Activated T-cell treated with anti-CD3 and anti-CD28 coated beads for 1 hour (primary cell): ENCODE results near the gene ZNF280B.

ENCODE experiments used
- DNase-seq: peaks from one replicate; pipeline ENCODE4 v3.0.0-alpha.2; 2020; ENCODE audit warnings: low read depth

Gene ZNF280B, protein sequence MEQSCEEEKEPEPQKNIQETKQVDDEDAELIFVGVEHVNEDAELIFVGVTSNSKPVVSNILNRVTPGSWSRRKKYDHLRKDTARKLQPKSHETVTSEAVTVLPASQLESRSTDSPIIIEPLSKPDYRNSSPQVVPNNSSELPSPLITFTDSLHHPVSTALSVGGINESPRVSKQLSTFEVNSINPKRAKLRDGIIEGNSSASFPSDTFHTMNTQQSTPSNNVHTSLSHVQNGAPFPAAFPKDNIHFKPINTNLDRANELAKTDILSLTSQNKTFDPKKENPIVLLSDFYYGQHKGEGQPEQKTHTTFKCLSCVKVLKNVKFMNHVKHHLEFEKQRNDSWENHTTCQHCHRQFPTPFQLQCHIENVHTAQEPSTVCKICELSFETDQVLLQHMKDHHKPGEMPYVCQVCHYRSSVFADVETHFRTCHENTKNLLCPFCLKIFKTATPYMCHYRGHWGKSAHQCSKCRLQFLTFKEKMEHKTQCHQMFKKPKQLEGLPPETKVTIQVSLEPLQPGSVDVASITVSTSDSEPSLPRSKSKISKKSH

DNA sequence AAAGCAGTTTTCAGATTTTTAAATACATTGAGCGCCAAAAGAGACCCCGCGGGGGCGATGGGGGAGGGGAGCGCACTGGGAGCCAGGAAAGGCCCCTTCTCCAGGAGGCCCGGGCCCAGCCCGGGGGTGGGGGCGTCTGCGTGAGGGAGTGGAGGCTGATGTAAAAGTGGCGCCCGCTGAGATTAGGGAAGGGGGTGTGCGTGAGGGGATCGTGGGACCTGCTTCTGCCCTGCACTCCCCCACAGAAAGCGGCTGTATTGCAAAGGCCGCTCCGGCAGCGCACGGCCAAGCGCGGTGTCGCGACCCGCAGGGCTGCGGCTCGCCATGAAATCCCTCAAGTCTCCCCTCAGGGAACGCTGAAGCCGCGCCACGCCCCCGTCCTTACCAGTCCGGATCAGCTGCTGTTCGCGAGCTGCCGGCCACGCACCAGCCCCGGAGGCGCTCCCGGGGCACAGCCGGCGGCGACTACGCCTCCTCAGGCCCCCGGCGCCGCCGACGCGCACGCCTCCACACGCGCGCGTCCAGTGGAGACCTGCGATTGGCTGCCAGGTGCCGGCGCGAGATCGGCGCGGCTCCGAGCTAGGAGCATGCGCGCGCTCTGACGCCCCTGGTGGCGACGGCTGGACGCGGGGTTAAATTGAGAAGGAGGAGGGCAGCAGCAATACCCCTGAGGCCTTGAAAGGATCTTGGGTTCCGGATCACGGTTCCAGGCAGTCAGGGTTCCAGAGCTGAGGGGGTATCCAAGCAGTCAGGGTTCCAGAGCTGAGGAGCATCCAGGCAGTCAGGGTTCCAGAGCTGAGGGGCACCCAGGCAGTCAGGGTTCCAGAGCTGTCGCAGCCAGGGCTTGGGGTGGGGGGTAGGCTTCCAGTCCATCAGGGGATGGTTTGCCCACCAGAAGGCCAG lies at the start of gene ZNF280B:
TSS of gene ZNF280B (minus strand) at position 469 of the 903 bp plus-strand sequence. CDS start 19,344 bp downstream, outside the sequence.
- peak; percentile 78 for DNase-seq

DNA sequence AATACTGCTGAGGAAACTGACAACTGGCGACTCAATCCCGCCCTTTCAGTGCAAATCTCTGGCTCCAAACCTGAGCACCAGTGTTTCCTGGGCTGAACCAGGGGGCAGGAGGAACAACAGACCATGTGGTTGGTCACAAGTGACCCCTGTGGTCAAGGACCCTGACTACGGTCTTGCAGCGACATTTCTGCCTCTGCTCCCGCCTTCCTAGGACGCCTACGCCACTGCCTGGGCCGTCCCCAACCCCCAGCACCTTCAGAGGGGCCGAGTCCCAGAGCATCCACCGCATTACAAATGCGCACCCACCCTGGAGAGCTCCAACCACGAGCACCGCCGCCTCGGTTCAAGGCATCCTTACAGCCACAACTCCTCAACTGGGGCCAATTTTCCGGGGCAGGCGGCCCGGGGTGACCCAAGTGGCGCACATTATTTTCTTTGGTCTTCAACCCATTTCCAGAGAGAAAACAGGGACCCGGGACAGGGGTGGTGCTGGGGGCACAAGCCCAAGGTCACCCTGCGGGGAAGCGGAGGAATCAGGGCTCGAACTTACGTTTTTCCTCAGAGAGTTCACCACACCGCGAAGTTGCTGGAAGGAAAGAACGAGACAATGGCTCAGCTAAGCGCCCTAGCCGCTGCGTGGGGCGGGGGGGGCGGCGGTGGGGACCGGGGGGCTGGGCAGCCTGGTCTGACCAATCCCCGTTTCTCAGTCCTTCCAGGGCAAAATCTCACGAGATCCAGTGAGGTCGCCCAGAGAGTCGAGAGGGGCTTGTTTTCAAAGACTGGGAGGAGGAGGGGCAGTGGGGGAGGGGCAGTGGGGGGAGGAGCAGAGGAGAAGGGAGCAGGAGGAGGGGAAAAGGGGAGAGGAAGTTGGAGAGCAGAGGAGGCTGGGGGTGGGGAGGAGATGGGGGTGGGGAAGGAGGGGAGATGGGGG lies 48.7 kb upstream of the ZNF280B start:
- no peak for DNase-seq

DNA sequence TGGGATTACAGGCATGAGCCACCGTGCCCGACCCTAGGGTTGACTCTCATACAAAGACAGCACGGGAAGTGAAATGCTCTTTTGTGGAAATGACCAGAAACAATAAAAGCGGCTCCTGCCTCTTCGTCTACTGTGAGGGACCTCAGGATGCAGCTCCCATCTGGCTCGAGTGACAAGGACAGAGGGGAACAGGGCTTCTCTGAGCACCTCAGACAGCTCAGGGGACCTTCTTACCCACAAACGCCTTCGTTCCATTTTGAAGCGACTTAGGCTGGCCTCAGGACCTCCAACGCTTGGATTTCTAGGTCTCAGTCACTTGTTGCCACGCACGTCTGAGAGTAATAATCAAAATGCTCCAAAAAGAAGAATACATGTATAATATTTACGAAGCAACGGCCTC lies 48.0 kb upstream of the ZNF280B start:
- DNase-seq: no peak

DNA sequence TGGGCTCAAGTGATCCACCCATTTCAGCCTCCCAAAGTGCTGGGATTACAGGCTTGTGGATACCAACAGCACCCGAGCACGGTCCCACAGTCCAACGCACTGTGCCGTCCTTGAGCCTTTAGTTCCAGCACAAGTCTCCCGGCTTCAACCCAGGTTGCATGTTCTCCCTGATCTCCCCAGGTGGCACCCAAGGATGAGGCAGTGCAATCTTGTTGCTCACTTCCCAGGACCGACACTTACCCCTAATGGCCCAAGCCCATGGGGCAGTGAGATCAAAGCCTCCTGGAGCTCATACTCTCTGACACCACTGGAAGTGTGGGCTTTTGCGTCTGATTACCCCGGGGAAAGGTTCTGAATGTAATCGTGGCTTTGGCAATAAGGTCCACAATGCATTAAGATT lies 47.1 kb upstream of the ZNF280B start:
- no peak for DNase-seq

DNA sequence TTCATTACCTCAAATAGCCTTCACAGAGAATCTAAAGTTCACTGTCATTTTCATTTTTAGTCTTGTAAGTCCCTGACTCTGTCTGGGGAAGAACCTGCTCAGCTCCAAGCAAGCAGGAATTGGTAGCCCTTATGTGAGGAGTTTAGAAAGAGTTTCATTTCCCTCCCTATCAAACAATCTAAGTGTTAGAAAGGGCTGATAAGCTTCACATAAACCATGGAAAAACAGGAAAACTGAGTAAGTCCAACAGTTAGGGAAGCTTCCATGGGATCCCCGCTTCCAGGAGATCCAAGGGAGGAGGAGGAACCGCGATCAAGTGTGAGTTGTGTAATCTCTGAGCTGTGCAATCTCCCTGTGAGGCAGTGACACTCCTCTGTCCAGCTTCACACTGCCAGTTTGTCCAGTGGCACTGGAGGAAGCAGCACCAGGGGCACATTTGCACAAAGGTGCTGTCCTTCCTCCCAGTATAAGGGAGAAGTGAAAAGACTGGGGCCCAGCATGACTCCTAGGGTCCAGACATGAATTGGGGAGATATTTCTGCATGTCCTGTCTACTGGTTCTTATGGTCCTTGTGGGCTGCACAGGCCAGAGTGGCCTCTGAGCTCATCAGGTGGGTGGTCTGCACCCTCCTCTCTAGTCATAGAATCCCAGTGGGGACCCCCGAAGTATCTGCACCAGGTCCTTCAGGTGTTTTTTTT lies 46.2 kb upstream of the ZNF280B start:
- no peak for DNase-seq

DNA sequence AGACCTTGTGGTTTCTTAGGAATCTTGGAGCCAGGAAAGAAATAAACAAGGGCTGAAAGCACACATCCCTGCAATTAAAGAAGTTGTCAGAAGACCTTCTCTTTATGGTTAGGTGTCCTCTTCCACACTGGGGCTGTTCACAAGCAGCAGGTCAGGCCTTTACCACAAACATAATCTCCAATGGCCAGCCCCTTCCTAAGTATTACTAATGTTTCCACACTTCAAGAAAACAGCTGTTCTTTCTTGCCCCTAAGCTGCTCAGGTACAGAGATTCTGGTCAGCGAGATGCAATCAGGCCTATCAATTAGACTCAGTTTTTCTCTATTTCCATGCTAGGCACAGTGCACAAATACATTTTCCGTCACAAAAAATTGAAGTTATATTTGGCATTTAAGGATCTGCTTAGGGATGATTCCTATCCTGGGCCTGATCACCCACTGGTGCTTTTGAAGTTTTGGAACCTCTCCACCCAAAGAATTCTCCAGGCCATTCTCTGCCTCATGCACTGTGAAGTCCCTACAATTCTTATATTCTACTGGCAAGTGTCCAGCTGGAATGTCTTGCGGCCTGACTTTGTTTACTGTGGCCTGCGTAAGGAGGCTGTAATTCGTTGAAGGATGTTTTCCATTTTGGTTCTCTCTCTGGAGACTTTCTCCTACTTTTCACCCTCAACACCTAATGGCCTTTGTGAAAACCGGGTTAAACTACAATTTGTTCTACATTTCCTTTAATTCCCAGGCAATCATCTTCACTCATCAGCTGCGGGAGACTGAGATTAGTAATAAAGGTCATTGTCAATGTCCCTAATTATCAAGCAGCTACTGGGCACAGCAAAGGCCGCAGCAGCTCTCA lies 45.4 kb upstream of the ZNF280B start:
- DNase-seq: no peak

DNA sequence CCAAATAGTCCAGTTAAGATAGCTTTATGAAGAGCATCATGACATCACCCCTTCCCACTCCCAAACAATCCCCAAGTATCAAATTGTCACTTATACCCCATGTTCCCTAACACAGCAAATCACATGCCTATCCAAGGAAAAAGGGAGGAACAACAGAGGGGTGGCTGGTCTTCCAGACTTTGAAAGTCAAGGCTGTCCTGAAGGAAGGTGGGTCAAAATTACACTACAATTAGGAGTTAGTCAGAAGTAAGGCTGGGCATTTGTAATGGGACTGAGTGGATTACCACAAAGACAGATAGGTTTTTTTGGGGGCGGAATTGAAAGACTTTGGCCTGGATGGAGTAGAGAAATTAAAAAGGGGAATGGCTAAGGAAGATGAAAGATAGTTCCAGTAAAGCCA lies 44.6 kb upstream of the ZNF280B start:
- no peak for DNase-seq

DNA sequence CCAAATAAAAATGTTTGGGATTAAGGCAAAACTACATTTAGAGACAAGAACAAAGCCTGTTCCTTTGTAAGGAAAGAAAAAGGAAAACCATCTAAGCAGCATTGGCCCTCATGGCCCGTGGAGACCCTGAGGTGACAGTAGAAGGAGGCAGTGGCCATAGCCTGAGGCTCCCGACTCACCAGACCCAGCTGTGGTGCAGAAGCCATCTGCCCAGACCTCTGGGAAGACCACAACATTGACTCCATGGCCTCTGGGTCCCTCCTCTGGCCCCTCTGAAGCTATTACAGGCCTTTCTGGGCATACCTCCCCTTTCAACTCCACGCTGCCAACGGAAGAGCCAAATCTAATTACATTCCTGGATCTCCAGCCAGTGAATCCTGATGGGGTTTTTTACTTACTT lies 44.1 kb upstream of the ZNF280B start:
- no peak for DNase-seq

DNA sequence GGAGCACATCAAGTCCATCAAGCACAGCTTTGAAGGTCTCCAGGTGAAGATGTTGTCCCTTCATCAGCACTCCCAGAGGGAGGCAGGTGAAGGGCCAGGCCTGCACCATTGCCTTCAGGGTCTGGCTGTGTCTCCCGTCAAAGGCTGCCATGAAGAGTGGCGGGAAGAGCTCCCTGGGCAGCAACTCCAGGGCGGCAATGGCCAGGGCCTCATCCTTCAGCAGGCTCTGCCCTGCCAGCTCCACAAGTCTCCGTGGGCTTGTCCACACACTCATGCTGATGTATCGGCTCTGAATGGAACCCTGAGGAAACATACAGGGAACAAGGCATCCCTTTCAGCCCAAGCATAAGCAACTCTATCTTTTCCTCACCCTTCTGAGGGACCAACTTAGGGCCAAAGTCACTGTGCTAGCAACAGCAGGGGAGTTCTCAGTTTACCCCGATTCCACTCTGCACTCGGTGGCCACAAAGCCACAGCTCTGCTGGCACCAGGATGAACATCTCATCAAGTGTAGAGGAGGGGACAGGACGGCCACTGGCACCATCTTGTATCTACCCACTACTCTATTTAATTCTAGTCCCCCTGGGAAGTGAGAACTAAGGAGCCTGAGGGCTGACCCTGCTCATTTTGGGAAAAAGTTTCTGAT lies 42.4 kb upstream of the ZNF280B start:
- DNase-seq: no peak

DNA sequence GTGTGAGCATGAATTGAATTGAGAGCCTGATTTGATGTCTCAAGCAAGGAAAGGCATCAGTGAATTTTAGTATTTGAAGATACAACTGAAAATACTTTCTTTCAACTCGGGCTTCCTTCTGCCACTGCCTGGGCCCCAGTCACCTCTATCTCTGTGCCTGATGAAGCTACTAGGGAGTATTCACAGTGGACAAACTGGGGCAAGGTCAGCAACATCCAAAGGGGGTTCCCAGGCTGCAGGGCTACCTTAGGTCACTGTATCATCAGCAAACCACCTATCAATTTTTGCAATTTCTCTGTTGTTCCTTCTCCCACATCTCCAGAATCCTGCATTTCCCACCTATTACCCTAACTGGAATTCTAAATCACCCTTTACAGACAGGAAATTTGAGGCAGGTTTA lies 40.4 kb upstream of the ZNF280B start:
- no peak for DNase-seq

DNA sequence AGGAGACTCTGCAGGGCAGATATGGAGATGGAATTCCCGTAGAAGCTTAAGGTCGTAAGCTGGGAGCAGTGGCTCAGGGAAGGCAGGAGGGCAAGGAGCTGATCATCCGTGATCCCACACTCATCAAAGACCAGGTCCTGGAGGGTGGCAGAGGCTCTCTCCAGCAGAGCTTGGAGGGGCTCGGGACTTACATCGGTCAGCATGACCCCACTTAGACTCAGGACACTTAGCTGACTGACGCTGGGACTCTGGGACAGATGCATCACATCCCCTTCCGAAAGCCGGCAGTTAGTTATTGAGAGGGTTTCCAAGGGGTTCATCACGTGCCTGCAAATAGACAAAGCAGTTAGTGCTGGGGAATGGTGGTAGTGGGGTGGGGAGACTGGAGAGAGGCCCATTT lies 39.8 kb upstream of the ZNF280B start:
- DNase-seq: no peak

DNA sequence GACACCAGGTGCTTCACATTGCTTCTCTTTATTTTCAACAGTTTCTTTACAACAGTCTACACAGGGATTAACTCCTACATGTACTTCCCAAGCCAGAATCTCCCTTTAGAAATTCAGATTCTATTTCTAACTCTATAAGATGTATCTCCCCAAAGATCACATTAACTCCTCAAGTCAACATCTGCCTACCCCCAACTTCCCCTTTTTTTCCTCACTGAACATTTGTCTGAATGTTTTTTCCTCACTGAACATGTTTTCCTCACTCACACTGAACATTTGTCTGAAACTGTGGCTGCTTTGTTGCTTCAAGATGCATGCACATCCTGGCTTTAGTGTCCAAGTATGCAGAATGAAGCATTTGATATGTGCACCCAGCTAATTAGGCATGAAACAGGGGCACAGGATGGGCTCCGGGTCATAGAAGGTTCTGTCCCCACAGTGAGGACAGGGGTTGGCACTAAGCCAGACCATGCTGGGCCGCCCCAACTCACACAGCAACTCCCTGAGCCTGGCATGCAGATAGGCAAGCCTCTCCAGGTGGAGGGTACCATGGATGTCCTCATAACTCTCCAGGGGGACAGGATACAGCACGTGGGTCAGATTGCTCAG lies 39.3 kb upstream of the ZNF280B start:
- DNase-seq: no peak

DNA sequence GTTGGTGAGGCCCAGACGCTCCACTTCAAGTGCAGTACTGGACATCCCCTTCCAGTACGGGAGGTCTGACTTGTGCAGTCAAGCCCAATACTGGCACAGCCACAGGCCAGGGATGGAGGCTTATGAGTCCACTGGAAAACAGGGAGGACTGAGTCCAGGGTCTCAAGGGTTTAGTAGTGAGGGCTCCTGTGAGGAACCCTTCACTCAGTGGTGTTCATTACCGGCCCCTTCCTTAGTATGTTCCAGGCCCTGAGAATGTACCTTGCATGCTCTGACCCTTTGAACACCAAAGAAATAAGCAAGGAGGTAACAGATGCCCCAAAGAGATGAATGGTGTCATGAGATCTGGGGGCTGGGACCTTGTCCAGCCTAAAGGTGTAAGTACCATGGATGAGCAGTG lies 38.7 kb upstream of the ZNF280B start:
- DNase-seq: no peak

DNA sequence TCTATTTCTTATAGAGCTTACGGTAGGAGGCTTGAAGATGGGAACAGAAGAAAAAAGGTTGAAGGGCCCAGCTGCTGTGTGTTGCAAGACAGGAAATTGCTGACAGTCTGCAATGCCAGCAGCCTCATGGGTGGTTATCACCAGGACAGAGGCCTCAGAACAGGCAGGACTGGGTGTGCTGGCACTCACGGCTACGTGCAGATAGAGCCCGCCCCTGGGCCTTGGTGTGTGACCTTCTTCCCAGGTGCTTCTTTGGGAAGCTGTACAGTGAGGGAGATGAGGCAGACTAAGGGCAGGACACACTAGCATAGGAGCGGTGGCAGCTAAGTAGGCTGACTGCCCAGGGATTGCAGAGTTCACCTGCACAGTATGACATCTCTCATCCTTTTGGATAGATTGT lies 37.9 kb upstream of the ZNF280B start:
- no peak for DNase-seq

DNA sequence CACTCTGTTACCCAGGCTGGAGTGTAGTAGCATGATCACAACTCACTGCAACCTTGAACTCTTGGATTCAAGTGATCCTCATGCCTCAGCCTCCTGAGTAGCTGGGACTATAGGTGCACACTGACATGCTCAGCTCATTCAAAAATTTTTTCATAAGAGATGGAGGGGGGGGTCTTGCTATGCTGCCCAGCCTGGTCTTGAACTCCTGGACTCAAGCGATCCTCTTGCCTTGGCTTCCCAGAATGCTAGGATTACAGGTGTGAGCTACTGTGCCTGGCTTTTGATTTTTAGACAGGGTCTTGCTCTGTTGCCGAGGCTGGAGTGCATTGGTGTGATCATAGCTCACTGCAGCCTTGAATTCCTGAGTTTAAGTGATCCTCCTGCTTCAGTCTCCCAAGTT lies 36.5 kb upstream of the ZNF280B start:
- DNase-seq: no peak

DNA sequence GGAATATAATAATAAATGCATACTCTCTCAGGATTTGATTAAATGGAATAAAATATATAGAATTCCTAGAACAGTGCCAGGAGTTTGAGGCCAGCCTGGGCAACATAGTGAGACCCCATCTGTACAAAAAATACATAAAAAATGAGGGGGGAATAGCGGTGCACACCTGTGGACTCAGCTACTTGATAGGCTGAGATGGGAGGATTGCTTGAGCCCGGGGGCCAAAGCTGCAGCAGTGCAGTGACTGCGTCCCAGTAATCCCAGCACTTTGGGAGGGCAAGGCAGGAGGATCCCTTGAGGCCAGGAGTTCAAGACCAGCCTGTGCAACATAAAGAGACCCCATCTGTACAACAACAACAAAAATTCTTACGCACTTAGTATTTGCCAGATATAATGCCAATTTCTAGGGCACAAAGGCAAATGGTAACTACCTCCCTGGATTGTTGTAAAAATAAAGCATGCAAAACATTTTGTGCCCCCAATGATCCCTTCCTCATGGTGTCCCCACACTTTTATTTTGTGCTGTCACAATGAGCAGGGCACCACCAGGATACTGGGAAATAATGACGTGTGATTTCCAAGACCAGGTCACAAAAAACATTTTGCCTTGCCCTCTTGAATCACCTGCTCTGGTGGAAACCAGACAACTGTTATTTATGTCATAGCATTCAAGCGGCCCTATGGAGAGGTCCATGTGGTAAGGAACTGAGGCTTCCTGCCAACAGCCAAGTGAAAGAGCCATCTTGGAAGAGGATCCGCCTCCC lies 29.9 kb upstream of the ZNF280B start:
- DNase-seq: no peak

DNA sequence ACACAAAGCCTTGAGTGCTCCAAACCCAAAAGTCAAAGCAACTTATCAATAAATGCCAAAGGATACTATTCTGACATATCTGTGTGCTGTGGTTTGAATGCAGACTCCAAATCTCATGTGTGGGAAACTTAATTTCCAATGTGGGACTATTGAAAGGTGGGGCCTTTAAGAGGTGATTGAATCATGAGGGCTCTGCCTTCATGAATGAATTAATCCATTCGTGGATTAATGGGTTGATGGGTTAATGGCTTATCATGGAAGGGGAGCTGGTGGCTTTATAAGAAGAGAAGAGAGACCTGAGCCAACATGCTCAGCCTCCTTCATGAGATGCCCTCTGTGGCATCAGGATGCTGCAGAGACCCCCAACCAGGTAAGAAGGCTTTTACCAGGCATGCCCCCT lies 28.4 kb upstream of the ZNF280B start:
- no peak for DNase-seq

DNA sequence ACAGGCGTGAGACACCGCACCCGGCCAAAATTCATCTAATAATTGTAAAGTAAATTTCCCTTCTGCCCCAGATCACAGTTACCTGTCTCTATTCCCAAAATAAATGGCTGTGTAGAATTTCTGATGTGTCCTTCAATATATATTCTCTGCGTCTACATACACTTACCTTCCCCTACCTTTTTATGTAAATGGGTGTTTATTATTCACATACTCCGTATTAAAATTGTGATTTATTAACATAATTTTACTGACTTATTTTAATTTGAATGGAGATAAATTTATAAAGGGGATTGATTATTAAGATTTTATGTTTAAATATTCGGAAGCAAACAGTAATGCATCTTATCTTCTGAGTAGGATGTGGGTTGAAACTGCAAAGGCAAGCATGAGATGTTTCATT lies 28.0 kb upstream of the ZNF280B start:
- DNase-seq: no peak

DNA sequence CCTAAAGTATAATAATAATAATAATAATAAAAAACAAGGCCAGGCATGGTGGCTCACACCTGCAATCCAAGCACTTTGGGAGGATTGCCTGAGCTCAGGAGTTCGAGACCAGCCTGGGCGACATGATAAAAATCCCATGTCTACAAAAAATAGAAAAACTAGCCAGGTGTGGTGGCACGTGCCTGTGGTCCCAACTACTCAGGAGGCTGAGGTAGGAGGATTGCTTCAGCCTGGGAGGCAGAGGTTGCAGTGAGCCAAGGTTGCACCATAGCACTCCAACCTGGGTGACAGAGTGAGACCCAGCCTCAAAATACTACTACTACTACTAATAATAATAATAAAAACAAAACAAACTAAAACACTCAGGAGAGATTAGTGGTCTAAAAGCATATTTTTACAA lies 27.1 kb upstream of the ZNF280B start:
- DNase-seq: no peak
